Large intestine (tissue), 3 donors: ENCODE results near the gene GOLGA6C. TPM values are rescaled to one million over a fixed set of nuclear protein-coding genes. Genes with fewer than 3 reads are reported as not detected.
A peak's percentile ranks its signal among the peaks of the same experiment; 100 is the strongest.
"Not testable (repeated sequence)": the region's sequence is repeated elsewhere in the genome, so short reads cannot be mapped to it uniquely, and the experiment has no call there.

Experiments
- DNase-seq, 2 donors: peaks; one replicate each; pipeline versions ENCODE4 v3.0.0 to v3.0.0-alpha.2; 2013
- H3K27ac ChIP-seq: one replicate; pipeline ENCODE4 v1.5.1; 2013; ENCODE audit warnings: low read length
- H3K27me3 ChIP-seq: 2 replicates; pipeline ENCODE4 v1.6.1; 2013; ENCODE audit warnings: low read length; ENCODE audit not compliant: control insufficient read depth, insufficient read depth
- H3K36me3 ChIP-seq: 2 replicates; pipeline ENCODE4 v1.6.1; 2013; ENCODE audit warnings: low read length; ENCODE audit not compliant: control insufficient read depth, insufficient read depth
- H3K4me1 ChIP-seq: one replicate; pipeline ENCODE4 v1.6.1; 2013; ENCODE audit warnings: low read length; ENCODE audit not compliant: control insufficient read depth, insufficient read depth
- H3K4me3 ChIP-seq: one replicate; pipeline ENCODE4 v1.5.1; 2013; ENCODE audit warnings: low read length
- H3K9me3 ChIP-seq: one replicate; pipeline ENCODE4 v1.6.1; 2013; ENCODE audit warnings: mild to moderate bottlenecking, low read depth, low read length, moderate library complexity; ENCODE audit not compliant: control insufficient read depth
- WGBS: methylation state at CpG from one replicate; pipeline ENCODE4 v1.1.5; 2013; ENCODE audit warnings: low lambda C conversion rate; ENCODE audit not compliant: insufficient coverage; 5-methylcytosine and 5-hydroxymethylcytosine counted together
- polyA plus RNA-seq: library from polyadenylated mRNA; unstranded; fragments of 120-200 nt; gene quantifications from one replicate; pipeline ENCODE4 v1.2.1, GENCODE V29; 2013

GOLGA6C gene
- polyA plus RNA-seq, 1 donor = not detected

DNA sequence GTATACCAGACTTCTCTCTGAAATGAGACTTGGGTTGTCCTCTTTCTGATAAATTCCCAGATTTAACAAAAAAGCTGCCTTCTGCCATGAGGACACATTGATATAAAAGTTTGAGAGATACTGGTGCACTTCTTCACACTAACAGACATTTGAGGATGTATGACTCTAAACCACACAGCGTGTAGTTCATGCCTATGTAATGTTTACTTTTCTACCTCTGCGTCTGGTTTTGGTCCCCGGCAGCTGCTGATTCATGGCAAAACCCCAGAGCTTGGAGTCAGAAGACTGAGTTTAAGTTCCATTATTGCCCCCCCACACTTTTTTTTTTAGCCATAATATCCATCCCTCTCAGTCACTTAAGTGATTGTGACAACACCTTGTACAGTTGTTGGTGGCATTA, 1.7 kb downstream of the GOLGA6C start:
- not testable (repeated sequence) for DNase-seq, H3K4me1 ChIP-seq, H3K27me3 ChIP-seq, H3K9me3 ChIP-seq, H3K36me3 ChIP-seq, H3K27ac ChIP-seq, H3K4me3 ChIP-seq
- no CpG with 5 or more reads among the region's 3 CpGs for whole genome bisulfite sequencing

DNA sequence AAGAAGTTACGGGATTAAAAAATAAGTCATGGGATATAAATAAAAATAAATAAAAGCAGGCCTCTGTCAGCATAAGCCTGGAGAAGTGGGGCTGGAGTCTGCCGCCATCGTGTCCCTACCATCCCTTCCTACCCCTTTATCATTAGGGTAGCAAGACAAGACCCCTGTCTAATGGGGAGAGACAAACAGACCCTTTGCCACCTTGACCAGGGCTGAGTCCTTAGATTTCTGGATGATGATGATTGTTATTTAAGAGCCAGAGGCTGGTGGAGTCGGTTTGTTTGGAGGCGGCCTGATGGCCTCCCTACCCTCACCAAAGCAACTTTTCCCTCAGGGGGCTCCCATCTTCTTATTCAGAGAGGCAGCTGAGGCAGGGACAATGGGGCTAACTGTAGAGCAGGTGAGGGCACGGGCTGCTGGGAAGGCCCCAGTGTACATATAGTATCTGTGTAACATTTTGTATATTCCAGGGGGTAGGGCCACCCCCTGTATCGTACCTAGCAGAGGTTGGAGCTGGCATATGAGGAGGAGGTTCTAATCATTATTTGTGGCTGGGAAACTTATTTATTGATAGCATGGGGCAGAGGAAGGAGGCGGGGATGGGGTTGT, 15.7 kb downstream of the GOLGA6C start:
- not testable (repeated sequence) for H3K27me3 ChIP-seq, H3K4me1 ChIP-seq, H3K27ac ChIP-seq, H3K4me3 ChIP-seq, H3K36me3 ChIP-seq, DNase-seq, H3K9me3 ChIP-seq
- no CpG with 5 or more reads among the region's 8 CpGs for WGBS

DNA sequence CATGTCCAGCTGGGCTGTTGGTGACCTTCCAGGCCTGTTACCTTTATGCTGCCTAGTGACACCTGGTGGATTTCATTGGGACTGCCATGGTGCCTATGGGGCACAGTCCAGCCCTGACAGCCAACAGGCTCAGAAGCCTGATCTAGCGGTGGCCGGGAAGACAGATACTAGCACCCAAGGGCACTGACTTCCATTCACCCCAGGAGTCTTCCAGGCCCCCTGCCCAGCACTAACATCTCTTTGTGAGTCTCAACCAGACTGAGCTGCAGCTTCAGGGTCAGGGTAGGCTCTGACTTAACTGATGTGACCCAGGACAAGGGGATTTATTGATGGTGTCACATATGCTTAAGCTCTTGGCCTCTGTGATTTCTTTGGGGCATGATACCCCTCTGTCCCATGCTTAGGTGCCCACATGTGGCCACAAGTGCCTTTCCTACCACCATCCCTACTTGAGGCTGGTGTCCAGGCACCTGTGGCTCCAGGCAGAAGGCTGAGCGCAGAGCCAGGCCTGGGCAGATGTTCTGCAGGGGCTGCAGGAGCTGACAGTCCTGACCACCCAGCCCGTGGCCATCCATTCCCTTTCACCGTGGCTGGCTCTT, 16.5 kb downstream of the GOLGA6C start:
- H3K9me3 ChIP-seq = not testable (repeated sequence)

DNA sequence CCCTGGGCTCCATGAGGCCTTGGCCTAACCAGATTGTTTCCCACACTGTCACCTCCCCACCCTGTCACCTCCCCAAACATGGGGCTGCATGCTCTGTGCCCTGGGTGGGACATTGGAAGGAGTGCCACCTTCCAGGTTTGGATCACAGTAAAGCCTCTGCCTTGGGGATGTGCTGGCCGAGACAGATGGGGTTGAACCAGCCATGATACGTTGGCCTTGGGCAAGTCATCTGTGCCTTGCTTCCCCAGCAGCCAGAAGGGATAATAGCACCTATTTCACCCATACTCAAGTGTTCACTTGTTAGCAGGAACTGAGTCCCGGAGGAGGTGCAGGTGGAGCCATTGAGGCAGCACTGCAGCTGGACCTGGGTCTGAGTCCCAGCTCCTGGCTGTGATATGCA, 17.5 kb downstream of the GOLGA6C start:
- not testable (repeated sequence) for H3K27ac ChIP-seq, H3K9me3 ChIP-seq, H3K27me3 ChIP-seq, H3K4me1 ChIP-seq, H3K36me3 ChIP-seq, H3K4me3 ChIP-seq, DNase-seq
- no CpG with 5 or more reads among the region's 3 CpGs for WGBS

More for the DNA sequence above, 16.5 kb downstream of the GOLGA6C start:
- H3K36me3 ChIP-seq, H3K27ac ChIP-seq, H3K4me1 ChIP-seq, H3K27me3 ChIP-seq, H3K4me3 ChIP-seq: not testable (repeated sequence)
- peak in 1 of 2 donors; percentile 1 for DNase-seq
- no CpG with 5 or more reads among the region's 5 CpGs for WGBS

DNA sequence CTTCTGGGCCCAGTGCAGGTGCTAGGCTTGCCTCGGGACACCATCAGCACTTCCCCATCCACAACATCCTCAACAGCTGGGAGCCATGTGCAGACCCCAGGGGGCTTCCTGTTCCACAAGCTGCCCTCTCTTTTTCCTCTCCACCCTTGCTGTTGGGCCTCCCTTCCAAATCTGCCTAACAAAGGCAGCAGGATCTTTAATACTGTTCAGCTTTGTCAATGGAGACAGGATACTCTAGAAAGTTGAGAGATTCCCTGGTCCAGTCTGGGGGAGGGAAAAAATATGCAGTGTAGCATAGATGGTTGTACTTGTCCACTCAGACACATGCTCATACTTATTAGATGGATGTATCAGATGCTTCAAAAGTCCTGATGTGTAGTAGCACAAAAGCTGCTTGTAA, 20.4 kb downstream of the GOLGA6C start:
- no CpG with 5 or more reads among the region's 1 CpG for WGBS
- not testable (repeated sequence) for DNase-seq, H3K9me3 ChIP-seq

DNA sequence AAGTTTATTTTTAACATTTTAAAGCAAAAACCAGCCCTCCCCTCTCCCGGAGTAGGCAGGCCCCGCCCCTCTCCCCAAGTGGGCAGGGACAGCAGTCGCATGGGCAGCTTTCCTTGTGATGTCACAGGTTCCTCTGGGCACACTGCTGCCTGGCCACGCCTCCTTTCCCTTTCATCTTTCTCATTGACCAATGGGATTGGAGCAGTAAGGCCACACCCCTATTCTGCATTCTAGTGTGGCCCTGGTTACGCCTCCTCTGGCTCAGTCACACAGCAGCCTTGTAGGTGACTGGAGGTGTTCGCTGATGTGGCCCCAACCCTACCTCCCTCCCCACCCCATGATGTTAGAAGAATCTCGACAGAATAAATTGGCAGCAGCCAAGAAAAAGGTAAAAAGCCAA, 24.4 kb downstream of the GOLGA6C start, which contains the start of gene GOLGA6D:
Gene GOLGA6D (plus strand): TSS at position 264 of the 400 bp plus-strand sequence. CDS start 41 bp downstream, at position 305.
- H3K4me1 ChIP-seq, H3K27ac ChIP-seq, H3K4me3 ChIP-seq, H3K9me3 ChIP-seq, H3K36me3 ChIP-seq, DNase-seq, H3K27me3 ChIP-seq: not testable (repeated sequence)
- WGBS = no CpG with 5 or more reads among the region's 7 CpGs

More for the DNA sequence above, 20.4 kb downstream of the GOLGA6C start:
- not testable (repeated sequence) for H3K4me3 ChIP-seq, H3K4me1 ChIP-seq, H3K27ac ChIP-seq, H3K27me3 ChIP-seq, H3K36me3 ChIP-seq

DNA sequence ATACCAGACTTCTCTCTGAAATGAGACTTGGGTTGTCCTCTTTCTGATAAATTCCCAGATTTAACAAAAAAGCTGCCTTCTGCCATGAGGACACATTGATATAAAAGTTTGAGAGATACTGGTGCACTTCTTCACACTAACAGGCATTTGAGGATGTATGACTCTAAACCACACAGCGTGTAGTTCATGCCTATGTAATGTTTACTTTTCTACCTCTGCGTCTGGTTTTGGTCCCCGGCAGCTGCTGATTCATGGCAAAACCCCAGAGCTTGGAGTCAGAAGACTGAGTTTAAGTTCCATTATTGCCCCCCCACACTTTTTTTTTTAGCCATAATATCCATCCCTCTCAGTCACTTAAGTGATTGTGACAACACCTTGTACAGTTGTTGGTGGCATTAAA, 26.0 kb downstream of the GOLGA6C start:
- H3K9me3 ChIP-seq, H3K4me3 ChIP-seq, DNase-seq, H3K4me1 ChIP-seq, H3K27ac ChIP-seq, H3K36me3 ChIP-seq, H3K27me3 ChIP-seq: not testable (repeated sequence)
- WGBS = no CpG with 5 or more reads among the region's 3 CpGs

DNA sequence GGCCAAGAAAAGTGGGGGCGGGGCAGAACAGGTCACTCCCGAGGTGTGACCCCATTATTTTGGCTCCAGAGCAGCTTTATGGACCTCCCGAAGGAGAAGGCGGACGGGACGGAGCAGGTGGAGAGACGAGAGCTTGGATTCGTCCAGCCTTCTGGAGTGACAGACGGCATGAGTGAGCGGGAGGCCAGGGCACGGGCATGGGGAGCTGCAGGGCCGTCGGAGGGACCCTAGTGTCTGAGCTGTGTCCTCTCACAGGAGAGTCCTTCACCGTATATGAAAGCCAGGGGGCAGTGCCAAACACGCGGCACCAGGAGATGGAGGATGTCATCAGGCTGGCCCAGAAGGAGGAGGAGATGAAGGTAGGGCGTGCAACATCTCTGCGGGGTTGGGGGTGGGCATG, 35.5 kb downstream of the GOLGA6C start:
- not testable (repeated sequence) for H3K9me3 ChIP-seq, H3K27ac ChIP-seq, H3K36me3 ChIP-seq, H3K4me3 ChIP-seq, H3K27me3 ChIP-seq, DNase-seq, H3K4me1 ChIP-seq
- WGBS = no CpG with 5 or more reads among the region's 18 CpGs

DNA sequence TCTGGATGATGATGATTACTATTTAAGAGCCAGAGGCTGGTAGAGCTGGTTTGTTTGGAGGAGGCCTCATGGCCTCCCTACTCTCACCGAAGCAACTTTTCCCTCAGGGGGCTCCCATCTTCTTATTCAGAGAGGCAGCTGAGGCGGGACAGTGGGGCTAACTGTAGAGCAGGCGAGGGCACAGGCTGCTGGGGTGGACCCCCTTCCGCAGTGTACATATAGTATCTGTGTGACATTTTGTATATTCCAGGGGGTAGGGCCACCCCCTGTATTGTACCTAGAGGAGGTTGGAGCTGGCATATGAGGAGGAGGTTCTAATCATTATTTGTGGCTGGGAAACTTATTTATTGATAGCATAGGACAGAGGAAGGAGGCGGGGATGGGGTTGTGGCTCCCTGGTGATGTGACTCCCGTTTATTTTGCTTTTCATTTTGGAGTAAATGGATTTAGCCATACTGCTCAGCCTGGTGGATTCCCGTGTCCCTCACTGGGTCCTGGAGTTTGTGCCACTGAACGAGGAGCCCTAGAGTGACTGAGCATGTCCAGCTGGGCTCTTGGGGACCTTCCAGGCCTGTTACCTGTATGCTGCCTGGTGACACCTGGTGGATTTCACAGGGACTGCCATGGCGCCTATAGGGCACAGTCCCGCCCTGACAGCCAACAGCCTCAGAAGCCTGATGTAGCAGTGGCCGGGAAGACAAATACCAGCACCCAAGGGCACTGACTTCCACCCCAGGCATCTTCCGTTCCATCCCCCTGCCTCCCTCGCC, 40.6 kb downstream of the GOLGA6C start:
- not testable (repeated sequence) for H3K9me3 ChIP-seq, H3K36me3 ChIP-seq, H3K27ac ChIP-seq, H3K27me3 ChIP-seq, H3K4me1 ChIP-seq, H3K4me3 ChIP-seq, DNase-seq
- WGBS = no CpG with 5 or more reads among the region's 13 CpGs

DNA sequence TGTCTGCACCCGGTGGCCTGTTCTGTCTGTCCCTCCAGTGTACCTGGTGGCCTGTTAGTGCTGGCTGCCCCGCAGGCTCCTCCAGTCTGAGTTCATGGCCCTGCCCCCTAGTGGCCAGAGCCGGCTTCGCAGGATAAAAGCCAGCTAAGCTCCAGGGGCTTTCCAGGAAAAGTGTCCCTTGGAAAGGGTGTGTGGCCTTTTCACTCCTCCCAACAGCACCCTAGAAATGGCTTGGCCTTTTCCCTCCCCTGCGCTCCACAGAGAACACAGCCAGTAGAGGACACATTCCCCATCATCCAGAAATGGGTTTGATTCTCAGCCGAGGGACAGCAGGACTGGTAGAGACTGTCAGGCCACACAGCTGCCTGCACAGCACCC, 41.2 kb downstream of the GOLGA6C start:
- H3K9me3 ChIP-seq, H3K36me3 ChIP-seq, H3K4me1 ChIP-seq, H3K27me3 ChIP-seq, H3K27ac ChIP-seq, H3K4me3 ChIP-seq, DNase-seq: not testable (repeated sequence)
- WGBS = no CpG with 5 or more reads among the region's 6 CpGs
